ENCODE data around the gene GLA. TPM values are rescaled to one million over a fixed set of nuclear protein-coding genes. Genes with fewer than 3 reads are reported as not detected.

Gene GLA
- total RNA-seq, 1 donor from 2014 or later: 26.4 TPM

DNA sequence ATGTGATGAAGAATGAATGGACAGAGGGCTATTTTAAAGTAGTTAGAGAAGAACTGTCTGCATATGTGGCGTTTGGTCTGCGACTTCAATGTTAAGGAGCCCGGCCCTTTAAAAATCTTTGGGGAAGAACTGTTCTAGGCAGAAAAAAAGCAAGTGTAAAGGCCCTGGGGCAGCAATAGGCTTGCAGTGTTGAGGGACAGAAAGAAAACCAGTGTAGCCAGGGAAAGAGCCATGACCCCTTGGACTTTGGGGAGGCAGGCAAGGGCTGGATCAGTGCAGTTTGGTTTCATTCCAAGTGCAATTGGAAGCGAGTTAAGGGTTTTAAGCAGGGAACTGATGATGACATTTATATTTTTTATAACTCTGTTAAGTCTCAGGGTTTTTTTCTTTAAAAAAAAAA, 7.9 kb downstream of the GLA start:
- DNase-seq (ENCODE audit: extremely low spot score, unreplicated experiment): no peak
- H3K36me3 Mint-ChIP-seq (ENCODE audit: unreplicated experiment): peaks cover 7% of the 10 kb centered on the region
- peaks cover 4% of the 10 kb centered on the region for H3K9me3 Mint-ChIP-seq (ENCODE audit: unreplicated experiment)
- TF ChIP-seq, protein P1, sequence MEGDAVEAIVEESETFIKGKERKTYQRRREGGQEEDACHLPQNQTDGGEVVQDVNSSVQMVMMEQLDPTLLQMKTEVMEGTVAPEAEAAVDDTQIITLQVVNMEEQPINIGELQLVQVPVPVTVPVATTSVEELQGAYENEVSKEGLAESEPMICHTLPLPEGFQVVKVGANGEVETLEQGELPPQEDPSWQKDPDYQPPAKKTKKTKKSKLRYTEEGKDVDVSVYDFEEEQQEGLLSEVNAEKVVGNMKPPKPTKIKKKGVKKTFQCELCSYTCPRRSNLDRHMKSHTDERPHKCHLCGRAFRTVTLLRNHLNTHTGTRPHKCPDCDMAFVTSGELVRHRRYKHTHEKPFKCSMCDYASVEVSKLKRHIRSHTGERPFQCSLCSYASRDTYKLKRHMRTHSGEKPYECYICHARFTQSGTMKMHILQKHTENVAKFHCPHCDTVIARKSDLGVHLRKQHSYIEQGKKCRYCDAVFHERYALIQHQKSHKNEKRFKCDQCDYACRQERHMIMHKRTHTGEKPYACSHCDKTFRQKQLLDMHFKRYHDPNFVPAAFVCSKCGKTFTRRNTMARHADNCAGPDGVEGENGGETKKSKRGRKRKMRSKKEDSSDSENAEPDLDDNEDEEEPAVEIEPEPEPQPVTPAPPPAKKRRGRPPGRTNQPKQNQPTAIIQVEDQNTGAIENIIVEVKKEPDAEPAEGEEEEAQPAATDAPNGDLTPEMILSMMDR (IDR thresholded peaks at IDR 0.05): no peak
- H3K27me3 Mint-ChIP-seq (ENCODE audit: unreplicated experiment): no peaks in the 10 kb centered on the region
- H3K4me1 Mint-ChIP-seq (ENCODE audit: unreplicated experiment): no peaks in the 10 kb centered on the region
- no peak overlapping the region for H3K4me3 Mint-ChIP-seq (ENCODE audit: unreplicated experiment)
- no peak overlapping the region for H3K27ac Mint-ChIP-seq (ENCODE audit: unreplicated experiment)

DNA sequence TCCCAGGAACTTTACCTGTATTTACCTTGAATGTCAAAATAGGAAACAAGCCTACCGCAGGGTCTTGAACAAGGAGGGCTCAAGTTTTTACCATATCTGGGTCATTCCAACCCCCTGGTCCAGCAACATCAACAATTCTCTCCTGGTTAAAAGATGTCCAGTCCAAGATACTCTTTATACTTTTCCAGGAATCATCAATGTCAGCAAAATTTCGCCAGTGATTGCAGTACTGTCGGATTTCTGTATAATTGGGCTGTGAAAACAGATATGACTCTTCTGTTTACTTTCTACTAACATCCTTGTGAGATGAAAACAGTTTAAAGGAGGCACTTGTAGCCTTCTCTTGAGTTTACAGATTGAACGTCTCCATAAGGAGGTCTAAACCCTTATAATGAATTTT, 9.0 kb downstream of the GLA start:
- Mint-ChIP-seq H3K4me1 (ENCODE audit: unreplicated experiment) (peaks cover under 1% of the 10 kb centered on the region), H3K27me3 (ENCODE audit: unreplicated experiment) (no peaks in the 10 kb centered on the region)
- TF ChIP-seq, protein P1 (IDR thresholded peaks at IDR 0.05): no peak

DNA sequence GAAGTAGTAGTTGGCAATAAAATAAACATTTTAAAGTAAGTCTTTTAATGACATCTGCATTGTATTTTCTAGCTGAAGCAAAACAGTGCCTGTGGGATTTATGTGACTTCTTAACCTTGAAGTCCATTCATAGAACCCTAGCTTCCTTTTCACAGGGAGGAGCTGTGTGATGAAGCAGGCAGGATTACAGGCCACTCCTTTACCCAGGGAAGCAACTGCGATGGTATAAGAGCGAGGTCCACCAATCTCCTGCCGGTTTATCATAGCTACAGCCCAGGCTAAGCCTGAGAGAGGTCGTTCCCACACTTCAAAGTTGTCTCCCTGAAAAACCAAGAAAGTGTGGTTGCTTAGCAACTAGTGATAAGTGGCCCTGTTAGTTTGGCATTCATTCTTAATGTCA, 9.9 kb downstream of the GLA start:
- Mint-ChIP-seq H3K27me3 (ENCODE audit: unreplicated experiment) (no peaks in the 10 kb centered on the region), H3K36me3 (ENCODE audit: unreplicated experiment) (peaks cover 10% of the 10 kb centered on the region), H3K4me1 (ENCODE audit: unreplicated experiment) (peaks cover 4% of the 10 kb centered on the region), H3K4me3 (ENCODE audit: unreplicated experiment) (no peak overlapping the region), H3K27ac (ENCODE audit: unreplicated experiment) (no peak overlapping the region), H3K9me3 (ENCODE audit: unreplicated experiment) (peaks cover 4% of the 10 kb centered on the region)
- TF ChIP-seq, protein P1 (IDR thresholded peaks at IDR 0.05): no peak
- no peak for DNase-seq (ENCODE audit: extremely low spot score, unreplicated experiment)

More for the DNA sequence above, 9.0 kb downstream of the GLA start:
- Mint-ChIP-seq H3K36me3 (ENCODE audit: unreplicated experiment) (peaks cover 5% of the 10 kb centered on the region), H3K4me3 (ENCODE audit: unreplicated experiment) (no peak overlapping the region), H3K9me3 (ENCODE audit: unreplicated experiment) (peaks cover 2% of the 10 kb centered on the region), H3K27ac (ENCODE audit: unreplicated experiment) (no peak overlapping the region)
- no peak for DNase-seq (ENCODE audit: extremely low spot score, unreplicated experiment)

DNA sequence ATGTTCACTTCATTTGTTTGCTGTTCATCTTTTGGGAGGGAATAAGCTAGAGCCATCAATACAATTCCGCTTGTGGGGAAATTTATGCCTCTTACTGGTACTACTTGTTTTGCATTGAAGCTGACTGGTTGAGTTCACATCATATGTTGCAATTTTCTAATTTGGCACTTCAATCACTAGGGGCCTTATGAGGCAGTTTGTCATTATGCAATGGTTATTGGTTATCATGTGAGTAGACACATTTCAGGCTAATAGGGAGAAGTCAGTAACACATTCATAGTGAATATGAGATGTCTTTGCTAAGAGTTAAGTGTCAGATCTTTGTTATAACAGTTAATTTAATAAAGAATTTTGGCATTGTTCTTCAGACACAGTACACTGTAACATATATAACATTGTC, 11.9 kb downstream of the GLA start:
- H3K4me1 Mint-ChIP-seq (ENCODE audit: unreplicated experiment): peaks cover 12% of the 10 kb centered on the region
- DNase-seq (ENCODE audit: extremely low spot score, unreplicated experiment): no peak
- H3K36me3 Mint-ChIP-seq (ENCODE audit: unreplicated experiment): peaks cover 14% of the 10 kb centered on the region
- no peaks in the 10 kb centered on the region for H3K27me3 Mint-ChIP-seq (ENCODE audit: unreplicated experiment)
- TF ChIP-seq, protein P1 (IDR thresholded peaks at IDR 0.05): no peak
- H3K9me3 Mint-ChIP-seq (ENCODE audit: unreplicated experiment): peaks cover 4% of the 10 kb centered on the region
- no peak overlapping the region for H3K4me3 Mint-ChIP-seq (ENCODE audit: unreplicated experiment)
- no peak overlapping the region for H3K27ac Mint-ChIP-seq (ENCODE audit: unreplicated experiment)

DNA sequence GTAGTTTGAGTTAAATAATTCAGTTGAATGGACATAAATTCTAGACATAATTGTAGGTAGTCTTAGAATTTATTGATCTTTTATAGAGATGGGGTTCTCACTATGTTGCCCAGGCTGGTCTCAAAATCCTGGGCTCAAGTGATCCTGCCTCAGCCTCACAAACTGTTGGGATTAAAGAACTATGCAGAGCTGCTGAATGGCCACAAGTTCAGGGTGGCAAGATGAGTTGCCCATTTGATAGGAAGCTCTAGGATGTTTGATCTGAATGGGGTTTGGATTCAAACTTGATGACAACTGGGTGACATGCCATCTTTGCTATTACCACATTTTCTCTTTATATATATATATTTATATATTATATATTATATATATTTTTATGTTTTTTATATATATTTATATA, 13.4 kb downstream of the GLA start:
- Mint-ChIP-seq H3K27ac (ENCODE audit: unreplicated experiment) (peak overlapping the region; percentile 41), H3K27me3 (ENCODE audit: unreplicated experiment) (no peaks in the 10 kb centered on the region), H3K4me1 (ENCODE audit: unreplicated experiment) (peaks cover 12% of the 10 kb centered on the region), H3K36me3 (ENCODE audit: unreplicated experiment) (peaks cover 14% of the 10 kb centered on the region), H3K4me3 (ENCODE audit: unreplicated experiment) (no peak overlapping the region), H3K9me3 (ENCODE audit: unreplicated experiment) (peaks cover 4% of the 10 kb centered on the region)
- no peak for DNase-seq (ENCODE audit: extremely low spot score, unreplicated experiment)
- TF ChIP-seq, protein P1 (IDR thresholded peaks at IDR 0.05): no peak
